Liver (tissue), 9 donors: Measurements from ENCODE around the gene CUL2. TPM values are rescaled to one million over a fixed set of nuclear protein-coding genes. Genes with fewer than 3 reads are reported as not detected.

Experiments used
- DNase-seq: peaks from one replicate; pipeline ENCODE4 v3.0.0-alpha.2; 2017; ENCODE audit warnings: low spot score
- H3K27ac ChIP-seq, 2 donors: one replicate each; pipeline ENCODE4 v1.7.0; 2013; ENCODE audit warnings: inconsistent platforms in 2 of 2, low read length in 2 of 2, control low read depth in 1 of 2, low read depth in 1 of 2, mild to moderate bottlenecking in 1 of 2
- H3K27me3 ChIP-seq, 4 donors: one replicate each; pipeline versions ENCODE4 v1.6.1 to v1.7.0; 2013; ENCODE audit warnings: low read length in 3 of 4, inconsistent platforms in 1 of 4, mild to moderate bottlenecking in 1 of 4, moderate library complexity in 1 of 4; ENCODE audit not compliant: control insufficient read depth in 4 of 4, insufficient read depth in 4 of 4
- H3K36me3 ChIP-seq, 4 donors: one replicate each; pipeline versions ENCODE4 v1.6.1 to v1.7.0; 2013; ENCODE audit warnings: low read length in 3 of 4, mild to moderate bottlenecking in 3 of 4, low read depth in 1 of 4, moderate library complexity in 1 of 4; ENCODE audit not compliant: control insufficient read depth in 4 of 4, insufficient read depth in 3 of 4
- H3K4me1 ChIP-seq, 4 donors: one replicate each; pipeline versions ENCODE4 v1.6.1 to v1.7.0; 2013; ENCODE audit warnings: low read length in 3 of 4, mild to moderate bottlenecking in 3 of 4, moderate library complexity in 1 of 4; ENCODE audit not compliant: control insufficient read depth in 4 of 4, insufficient read depth in 4 of 4
- H3K4me3 ChIP-seq, 3 donors: one replicate each; pipeline versions ENCODE4 v1.6.1 to v1.7.0; 2013; ENCODE audit warnings: low read length in 3 of 3, control low read depth in 1 of 3, low read depth in 1 of 3, mild to moderate bottlenecking in 1 of 3
- H3K9ac ChIP-seq, 2 donors: one replicate each; pipeline ENCODE4 v1.7.0; 2013; ENCODE audit warnings: low read length in 2 of 2, mild to moderate bottlenecking in 2 of 2, moderate library complexity in 2 of 2, control low read depth in 1 of 2, low read depth in 1 of 2
- H3K9me3 ChIP-seq, 4 donors: one replicate each; pipeline versions ENCODE4 v1.6.1 to v1.7.0; 2013; ENCODE audit warnings: low read length in 3 of 4; ENCODE audit not compliant: control insufficient read depth in 4 of 4
- CTCF ChIP-seq: fragments of 150-350 bp; IDR thresholded peaks from 2 replicates; pipeline ENCODE4 v1.5.1; 2017; ENCODE audit warnings: improper control_type of control experiment, low read depth, low read length; ENCODE audit not compliant: missing input control
- FOXA1 ChIP-seq: IDR thresholded peaks from 2 replicates; pipeline ENCODE4 v1.6.1; 2016; ENCODE audit warnings: antibody characterized with exemption
- GABPA ChIP-seq, 2 donors: IDR thresholded peaks in 1 of 2; conservative IDR thresholded peaks in 1 of 2; 2 replicates each; pipeline ENCODE4 v1.6.1; 2016; ENCODE audit warnings: antibody characterized with exemption in 2 of 2, mild to moderate bottlenecking in 1 of 2, moderate library complexity in 1 of 2
- HNF4A ChIP-seq, 2 donors: conservative IDR thresholded peaks; 2 replicates each; pipeline ENCODE4 v1.6.1; 2016; ENCODE audit warnings: antibody characterized with exemption in 2 of 2, mild to moderate bottlenecking in 2 of 2
- HNF4G ChIP-seq: IDR thresholded peaks from 2 replicates; pipeline ENCODE4 v1.6.1; 2016; ENCODE audit warnings: antibody characterized with exemption
- JUND ChIP-seq, 2 donors: IDR thresholded peaks; 2 replicates each; pipeline ENCODE4 v1.6.1; 2016; ENCODE audit warnings: antibody characterized with exemption in 2 of 2
- MAX ChIP-seq: IDR thresholded peaks from 2 replicates; pipeline ENCODE4 v1.6.1; 2016; ENCODE audit warnings: antibody characterized with exemption
- NR2F2 ChIP-seq: IDR thresholded peaks from 2 replicates; pipeline ENCODE4 v1.6.1; 2016; ENCODE audit warnings: antibody characterized with exemption
- RAD21 ChIP-seq, 2 donors: IDR thresholded peaks; 2 replicates each; pipeline ENCODE4 v1.6.1; 2016; ENCODE audit warnings: antibody characterized with exemption in 2 of 2, mild to moderate bottlenecking in 2 of 2
- RXRA ChIP-seq, 2 donors: IDR thresholded peaks; 2 replicates each; pipeline ENCODE4 v1.6.1; 2017 to 2018; ENCODE audit warnings: antibody characterized with exemption in 2 of 2, mild to moderate bottlenecking in 1 of 2
- TAF1 ChIP-seq: conservative IDR thresholded peaks from 2 replicates; pipeline ENCODE4 v1.6.1; 2016; ENCODE audit warnings: antibody characterized with exemption, mild to moderate bottlenecking
- YY1 ChIP-seq: IDR thresholded peaks from 2 replicates; pipeline ENCODE4 v1.6.1; 2016; ENCODE audit warnings: antibody characterized with exemption, mild to moderate bottlenecking
- ZBTB33 ChIP-seq: IDR thresholded peaks from 2 replicates; pipeline ENCODE4 v1.6.1; 2016; ENCODE audit warnings: antibody characterized with exemption
- WGBS: extraction: QIAGEN DNeasy Blood & Tissue Kit; methylation state at CpG from one replicate; pipeline ENCODE4 v1.1.7; 2013; 5-methylcytosine and 5-hydroxymethylcytosine counted together
- polyA plus RNA-seq, 2 donors: library from polyadenylated mRNA; stranded (reverse) in 1 of 2; unstranded in 1 of 2; fragments of 200-250 nt in 1 of 2; fragments of >200 nt in 1 of 2; fragmentation: Nextera tagmentation in 1 of 2; extraction: Ambion mirVana in 1 of 2; gene quantifications; one replicate each; pipeline versions ENCODE4 v1.2.1 to v1.2.3, GENCODE V29; 2013 to 2015
- total RNA-seq, 2 donors: library from RNA; depleted of rRNA; stranded (reverse); fragments of >200 nt; gene quantifications; one replicate each; pipeline ENCODE4 v1.2.3, GENCODE V29; 2014
- donor health status: healthy.
- donor health status: healthy.
- donor health status: healthy.
- donor health status: healthy.
- donor health status: healthy.

The CUL2 gene
- total and polyA plus RNA-seq, 4 donors = 8.6 to 14.1 (median 12.1) TPM

GRCh38 chr10:34988397-34989067 is 101.6 kb downstream of the CUL2 start:
- TF ChIP-seq CTCF (no peak), NR2F2 (no peak), JUND (IDR thresholded peaks at IDR 0.05) (no peak), ZBTB33 (no peak), RAD21 (IDR thresholded peaks at IDR 0.05) (no peak), MAX (no peak), FOXA1 (no peak), GABPA (IDR thresholded peaks at IDR 0.05 in 1 of 2, conservative IDR thresholded peaks at IDR 0.05 in 1 of 2) (no peak), HNF4A (conservative IDR thresholded peaks at IDR 0.05) (no peak)
- no peak for DNase-seq
- Histone ChIP-seq H3K4me1 (no peaks in the 10 kb centered on the region), H3K9me3 (peaks cover 0 to 8% (median 2%) of the 10 kb centered on the region in 4 donors), H3K27ac (no peak overlapping the region), H3K9ac (no peak overlapping the region), H3K27me3 (no peaks in the 10 kb centered on the region), H3K4me3 (no peak overlapping the region), H3K36me3 (no peaks in the 10 kb centered on the region)
- 94% methylated on average over 8 of the region's 8 CpGs for WGBS

- 55% methylated on average over 2 of the region's 2 CpGs for WGBS
- Histone ChIP-seq H3K27me3 (no peaks in the 10 kb centered on the region), H3K9me3 (peaks cover 0 to 8% (median 2%) of the 10 kb centered on the region in 4 donors), H3K36me3 (no peaks in the 10 kb centered on the region), H3K4me3 (no peak overlapping the region), H3K27ac (no peak overlapping the region), H3K9ac (no peak overlapping the region), H3K4me1 (no peaks in the 10 kb centered on the region)
- DNase-seq = no peak
- TF ChIP-seq GABPA (IDR thresholded peaks at IDR 0.05 in 1 of 2, conservative IDR thresholded peaks at IDR 0.05 in 1 of 2) (no peak), RAD21 (IDR thresholded peaks at IDR 0.05) (peak; percentile 42 to 63), CTCF (peak; percentile 13)
Measured at GRCh38 chr10:34985823-34986222, 104.3 kb downstream of the CUL2 start.

- Histone ChIP-seq H3K27ac (no peak overlapping the region), H3K27me3 (no peaks in the 10 kb centered on the region), H3K4me3 (no peak overlapping the region), H3K9me3 (peaks cover 0 to 8% (median 2%) of the 10 kb centered on the region in 4 donors), H3K36me3 (no peaks in the 10 kb centered on the region), H3K4me1 (no peaks in the 10 kb centered on the region), H3K9ac (no peak overlapping the region)
- DNase-seq = no peak
- WGBS = 96% methylated on average over 2 of the region's 2 CpGs
- TF ChIP-seq HNF4G (no peak), RXRA (IDR thresholded peaks at IDR 0.05) (no peak), CTCF (no peak), TAF1 (no peak), MAX (no peak), ZBTB33 (no peak), RAD21 (IDR thresholded peaks at IDR 0.05) (no peak), JUND (IDR thresholded peaks at IDR 0.05) (no peak), YY1 (no peak), GABPA (IDR thresholded peaks at IDR 0.05 in 1 of 2, conservative IDR thresholded peaks at IDR 0.05 in 1 of 2) (no peak)
Measured at GRCh38 chr10:34985146-34985545, 105.0 kb downstream of the CUL2 start.
